ENCODE data around the gene DCTN2.

The DCTN2 gene

DNA sequence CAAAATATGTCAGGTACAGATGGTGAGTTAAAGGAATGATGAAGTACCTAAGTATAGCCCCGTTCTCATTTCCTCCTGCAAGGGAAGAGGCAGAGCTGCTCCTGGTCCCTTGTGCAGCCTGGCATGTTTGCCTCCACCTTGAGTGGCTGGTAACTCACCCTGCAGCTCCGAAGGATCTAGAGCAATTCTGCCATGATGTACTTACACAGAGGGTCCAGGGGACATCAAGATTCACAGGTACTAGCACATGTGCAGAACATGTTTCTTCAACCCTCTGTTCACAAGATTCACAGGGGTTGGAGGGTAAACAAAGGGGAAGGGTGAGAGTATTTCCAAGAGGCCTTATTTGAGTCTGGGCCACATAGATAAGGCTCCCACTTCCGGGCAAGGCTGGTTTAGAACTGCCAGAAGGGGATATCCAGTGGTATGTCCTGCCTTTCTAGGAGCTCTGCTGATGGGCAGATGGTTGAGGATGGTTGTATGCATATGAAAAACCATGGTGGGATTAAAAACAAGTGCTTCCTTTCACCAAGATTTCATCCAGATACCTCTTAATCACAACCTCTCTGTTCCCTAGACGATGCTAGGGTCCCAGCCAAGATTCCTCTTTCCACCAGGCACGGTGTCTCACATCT, 7.7 kb downstream of the DCTN2 start:
- H3K4me3 ChIP-seq (ENCODE audit: low read length): no peak overlapping the region
- DNase-seq (ENCODE audit: low read depth): no peak
- TF ChIP-seq CTCF (conservative IDR thresholded peaks at IDR 0.05; ENCODE audit: low read length): no peak

GRCh38 chr12:57536597-57536942, 10.4 kb downstream of the DCTN2 start:
- TF ChIP-seq CTCF (conservative IDR thresholded peaks at IDR 0.05; ENCODE audit: low read length): no peak
- DNase-seq (ENCODE audit: low read depth): no peak
- no peak overlapping the region for H3K4me3 ChIP-seq (ENCODE audit: low read length)

DNA sequence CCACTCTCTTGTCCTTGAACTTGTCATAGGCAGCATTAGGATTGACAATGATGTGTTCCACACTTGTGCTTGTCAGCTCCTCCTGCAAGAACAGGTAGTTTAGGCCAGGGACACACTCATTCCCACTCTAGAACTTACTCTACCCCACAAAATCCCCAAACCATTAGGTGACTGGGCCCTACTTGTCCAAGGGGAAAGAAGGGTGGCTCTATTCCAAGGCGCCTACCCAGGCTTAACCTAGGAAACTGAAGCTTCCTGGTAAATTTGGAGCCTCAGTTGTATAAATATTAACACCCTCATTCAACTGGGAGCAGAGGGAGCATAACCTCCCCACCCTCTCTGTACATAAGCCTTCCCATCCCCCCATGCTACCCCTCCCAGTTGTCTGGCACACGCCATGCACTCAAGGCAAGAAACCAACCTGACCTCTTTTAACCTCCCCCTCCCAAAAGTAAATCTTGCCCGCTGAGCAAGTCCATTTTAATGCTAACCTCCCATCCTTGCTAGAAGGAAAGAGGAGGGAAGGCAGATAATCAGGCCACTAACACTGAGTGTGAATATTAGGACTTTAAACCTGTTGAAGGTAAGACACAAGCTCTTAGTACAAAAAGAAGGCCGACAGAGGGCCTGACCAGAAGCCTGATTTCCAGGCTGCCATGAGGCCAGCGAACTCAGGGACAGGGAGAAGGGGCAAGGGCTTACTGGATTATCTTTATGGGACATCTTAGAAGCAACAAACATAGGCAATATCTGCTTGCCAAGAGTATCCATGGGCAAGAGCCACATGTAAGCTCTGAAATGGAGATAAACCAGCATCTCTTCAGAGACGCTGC, 11.0 kb downstream of the DCTN2 start:
- no peak overlapping the region for H3K4me3 ChIP-seq (ENCODE audit: low read length)
- DNase-seq (ENCODE audit: low read depth): no peak
- no peak for TF ChIP-seq CTCF (conservative IDR thresholded peaks at IDR 0.05; ENCODE audit: low read length)

GRCh38 chr12:57534991-57535543, 11.9 kb downstream of the DCTN2 start:
- DNase-seq (ENCODE audit: low read depth): no peak
- no peak overlapping the region for H3K4me3 ChIP-seq (ENCODE audit: low read length)
- no peak for TF ChIP-seq CTCF (conservative IDR thresholded peaks at IDR 0.05; ENCODE audit: low read length)

DNA sequence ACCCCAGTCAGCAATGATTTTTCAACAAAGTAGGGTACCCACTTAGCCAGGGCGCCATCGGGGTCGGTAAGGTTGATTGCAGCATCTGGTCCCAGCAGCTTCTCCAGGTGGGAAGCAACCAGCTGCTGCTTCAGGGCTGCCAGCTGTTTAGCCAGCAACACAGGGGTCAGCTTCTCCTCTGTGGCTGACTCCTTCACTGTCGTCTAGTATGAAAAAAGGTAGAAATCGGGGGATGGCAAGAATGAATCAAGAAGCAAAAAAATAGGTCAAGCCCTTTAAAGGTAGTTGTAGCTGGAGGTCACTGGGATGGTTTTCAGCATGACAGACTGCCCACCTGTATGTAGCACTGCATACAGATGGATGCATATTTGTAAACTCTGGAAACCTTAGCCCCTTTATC, 12.7 kb downstream of the DCTN2 start:
- no peak for DNase-seq (ENCODE audit: low read depth)
- no peak for TF ChIP-seq CTCF (conservative IDR thresholded peaks at IDR 0.05; ENCODE audit: low read length)
- no peak overlapping the region for H3K4me3 ChIP-seq (ENCODE audit: low read length)

DNA sequence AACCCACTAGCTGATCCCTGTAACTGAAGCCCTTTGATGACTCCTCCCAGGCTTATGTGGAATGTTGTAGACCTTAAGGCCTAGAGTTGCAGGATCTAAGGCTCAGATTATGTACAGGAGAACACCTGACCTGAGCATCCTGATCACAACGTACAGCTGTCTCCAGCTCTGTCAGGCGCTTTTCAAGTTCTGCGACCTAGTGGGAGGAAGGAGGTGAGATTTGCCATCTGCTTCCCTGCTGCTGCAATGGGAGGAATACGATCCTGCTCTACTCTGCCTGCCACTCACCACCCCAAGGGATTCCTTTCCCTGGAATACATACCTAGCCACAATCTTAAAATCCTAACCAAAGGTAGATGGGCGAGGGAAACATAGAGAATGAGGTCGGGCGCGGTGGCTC, 13.9 kb downstream of the DCTN2 start:
- TF ChIP-seq CTCF (conservative IDR thresholded peaks at IDR 0.05; ENCODE audit: low read length): no peak
- no peak overlapping the region for H3K4me3 ChIP-seq (ENCODE audit: low read length)
- DNase-seq (ENCODE audit: low read depth): no peak

DNA sequence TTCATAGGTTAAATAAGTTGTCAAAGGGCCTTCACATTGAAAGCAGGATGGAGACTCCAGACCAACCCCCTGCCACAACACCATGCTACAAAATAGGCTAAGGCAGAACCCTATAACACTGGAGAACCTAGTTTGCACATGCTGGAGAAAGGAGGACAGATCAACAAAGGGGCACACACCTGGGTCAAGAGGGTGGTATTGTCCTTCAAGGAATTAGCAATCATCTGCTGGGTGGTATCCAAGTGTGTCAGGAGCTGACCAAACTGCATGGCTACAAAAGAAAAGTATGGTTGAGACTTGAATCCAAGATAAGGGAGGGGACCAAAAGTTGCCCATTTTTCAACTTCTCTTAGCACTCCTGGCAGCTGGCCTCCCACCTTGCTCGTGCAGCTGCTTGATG, 15.2 kb downstream of the DCTN2 start:
- no peak overlapping the region for H3K4me3 ChIP-seq (ENCODE audit: low read length)
- TF ChIP-seq CTCF (conservative IDR thresholded peaks at IDR 0.05; ENCODE audit: low read length): no peak
- no peak for DNase-seq (ENCODE audit: low read depth)

All from AG10803 (cell line).